VCaP (cell line): ENCODE measurements around the gene GPX8.

ENCODE experiments used
- H3K27ac ChIP-seq: fragments of 450-650 bp; 2 replicates; pipeline ENCODE4 v1.5.1; 2017
- CTCF ChIP-seq: fragments of 450-650 bp; conservative IDR thresholded peaks from 2 replicates; pipeline ENCODE4 v1.5.1; 2017; ENCODE audit warnings: mild to moderate bottlenecking, moderate library complexity

The GPX8 gene, protein sequence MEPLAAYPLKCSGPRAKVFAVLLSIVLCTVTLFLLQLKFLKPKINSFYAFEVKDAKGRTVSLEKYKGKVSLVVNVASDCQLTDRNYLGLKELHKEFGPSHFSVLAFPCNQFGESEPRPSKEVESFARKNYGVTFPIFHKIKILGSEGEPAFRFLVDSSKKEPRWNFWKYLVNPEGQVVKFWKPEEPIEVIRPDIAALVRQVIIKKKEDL

DNA sequence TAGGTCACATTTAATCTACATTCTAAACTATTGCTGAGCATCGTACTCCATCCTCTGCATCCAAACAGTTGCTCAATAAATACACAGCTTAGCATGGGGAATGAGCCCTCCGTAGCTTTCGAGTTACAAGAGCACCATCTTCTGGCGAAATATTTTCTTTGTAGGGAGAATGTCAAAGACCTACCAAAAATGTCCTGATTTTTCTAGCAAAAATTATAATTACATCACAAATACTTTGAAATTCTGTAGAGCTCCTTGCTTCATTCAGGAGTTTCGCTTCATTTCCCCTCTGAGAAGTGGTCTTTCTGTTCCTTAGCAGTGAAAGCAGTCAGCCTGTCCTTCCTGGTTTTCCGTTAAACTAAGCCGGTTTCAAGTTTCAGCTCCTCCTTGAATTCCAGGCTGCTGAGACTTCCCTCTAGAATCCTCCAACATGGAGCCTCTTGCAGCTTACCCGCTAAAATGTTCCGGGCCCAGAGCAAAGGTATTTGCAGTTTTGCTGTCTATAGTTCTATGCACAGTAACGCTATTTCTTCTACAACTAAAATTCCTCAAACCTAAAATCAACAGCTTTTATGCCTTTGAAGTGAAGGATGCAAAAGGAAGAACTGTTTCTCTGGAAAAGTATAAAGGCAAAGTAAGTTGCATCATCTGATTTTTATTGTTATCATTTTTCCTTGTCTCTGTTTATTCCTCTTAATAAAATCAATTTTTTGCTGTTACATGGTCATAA lies at the start of gene GPX8:
TSS of gene GPX8 (plus strand) at position 409 of the 730 bp plus-strand sequence. CDS start at position 431, 22 bp downstream.
- TF ChIP-seq CTCF: peak; percentile 66
- H3K27ac ChIP-seq: no peak within 1 kb of the TSS

GRCh38 chr5:55110217-55110616 lies 49.8 kb upstream of the GPX8 start:
- TF ChIP-seq CTCF: no peak
- no peak overlapping the region for H3K27ac ChIP-seq

DNA sequence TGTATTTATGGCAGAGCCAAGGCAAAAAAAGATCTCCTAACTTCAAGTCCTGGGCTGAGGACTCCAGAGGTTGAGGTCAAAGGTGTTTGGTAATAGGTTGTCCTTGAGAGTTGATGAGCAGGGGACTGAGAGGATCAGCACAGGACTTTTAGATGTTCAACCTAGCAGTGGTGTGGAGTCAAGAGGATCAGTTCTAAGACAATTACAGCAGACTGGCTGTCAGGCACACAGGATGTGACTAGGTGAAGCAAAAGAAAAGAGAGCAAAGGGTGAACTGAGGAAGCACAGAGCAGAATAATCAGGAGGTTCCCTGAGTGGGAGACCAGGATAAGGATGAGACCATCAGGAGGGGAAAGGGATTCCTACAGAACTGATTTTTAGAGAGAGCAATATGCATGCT lies 46.6 kb upstream of the GPX8 start:
- TF ChIP-seq CTCF: no peak
- H3K27ac ChIP-seq: no peak overlapping the region

DNA sequence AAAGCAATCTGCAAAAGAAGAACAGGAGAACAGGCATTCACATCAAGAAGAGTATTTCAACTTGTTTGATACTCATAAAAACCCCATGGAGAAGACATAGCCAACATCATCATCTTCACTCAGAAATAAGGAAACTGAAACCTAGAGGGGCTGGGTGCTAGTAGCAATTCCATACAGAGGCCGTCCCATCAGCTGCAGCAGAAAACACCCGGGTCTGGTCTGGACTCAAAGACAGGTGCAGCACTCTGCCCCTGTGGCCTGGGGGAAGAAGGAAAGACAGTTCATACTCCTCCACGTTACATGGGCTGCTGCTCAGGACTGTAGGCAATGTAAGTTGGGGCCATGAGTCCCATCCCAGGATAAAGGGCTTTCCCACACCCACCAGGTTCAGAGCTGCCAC lies 45.9 kb upstream of the GPX8 start:
- H3K27ac ChIP-seq: no peak overlapping the region
- TF ChIP-seq CTCF: no peak

DNA sequence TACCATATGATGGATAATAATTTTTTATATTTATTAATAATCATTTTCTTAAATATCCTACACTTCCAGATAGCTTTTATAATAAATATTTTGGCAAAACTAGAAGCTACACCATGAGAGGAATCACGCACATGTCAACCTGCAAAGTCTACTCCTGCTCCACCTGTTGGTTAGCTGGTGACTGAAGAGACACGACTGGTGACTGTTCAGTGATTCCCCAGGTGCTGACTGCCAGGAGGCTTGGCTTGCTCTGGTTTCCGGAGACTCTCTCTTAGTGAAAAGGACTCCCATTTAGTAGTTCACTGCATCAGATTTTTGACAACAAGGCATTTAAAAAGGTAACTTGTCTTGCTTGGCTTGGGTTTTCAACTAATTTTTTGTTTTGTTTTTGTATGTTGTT lies 36.6 kb upstream of the GPX8 start:
- no peak for TF ChIP-seq CTCF
- H3K27ac ChIP-seq: no peak overlapping the region

GRCh38 chr5:55134053-55134722 lies 25.8 kb upstream of the GPX8 start:
- H3K27ac ChIP-seq: no peak overlapping the region
- no peak for TF ChIP-seq CTCF

DNA sequence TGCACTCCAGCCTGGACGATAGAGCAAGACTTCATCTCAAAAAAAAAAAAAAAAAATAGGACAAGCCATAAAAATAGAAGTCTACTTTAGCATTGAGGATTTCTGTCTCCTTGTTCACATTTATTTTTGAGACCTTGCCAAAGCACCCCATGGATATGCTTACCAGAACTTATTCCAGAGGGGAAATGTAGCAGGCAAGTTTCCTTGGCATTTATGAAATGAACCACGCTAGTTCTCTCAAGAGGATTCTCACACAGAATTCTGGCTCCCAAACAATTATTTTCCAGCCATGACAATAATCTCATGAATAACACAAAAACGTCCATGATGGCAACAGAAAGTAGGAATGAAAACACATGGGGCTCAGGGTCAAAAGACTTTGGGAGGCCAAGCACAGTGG lies 23.4 kb upstream of the GPX8 start:
- no peak overlapping the region for H3K27ac ChIP-seq
- no peak for TF ChIP-seq CTCF
